NCI-H2227 treated with DMSO at 0.1 percent for 48 hours (cell line): ENCODE results near the gene NOM1.

Experiments used
- DNase-seq: peaks from one replicate; lab custom pipeline; 2025; lab: John Stamatoyannopoulos, UW

NOM1 gene

DNA sequence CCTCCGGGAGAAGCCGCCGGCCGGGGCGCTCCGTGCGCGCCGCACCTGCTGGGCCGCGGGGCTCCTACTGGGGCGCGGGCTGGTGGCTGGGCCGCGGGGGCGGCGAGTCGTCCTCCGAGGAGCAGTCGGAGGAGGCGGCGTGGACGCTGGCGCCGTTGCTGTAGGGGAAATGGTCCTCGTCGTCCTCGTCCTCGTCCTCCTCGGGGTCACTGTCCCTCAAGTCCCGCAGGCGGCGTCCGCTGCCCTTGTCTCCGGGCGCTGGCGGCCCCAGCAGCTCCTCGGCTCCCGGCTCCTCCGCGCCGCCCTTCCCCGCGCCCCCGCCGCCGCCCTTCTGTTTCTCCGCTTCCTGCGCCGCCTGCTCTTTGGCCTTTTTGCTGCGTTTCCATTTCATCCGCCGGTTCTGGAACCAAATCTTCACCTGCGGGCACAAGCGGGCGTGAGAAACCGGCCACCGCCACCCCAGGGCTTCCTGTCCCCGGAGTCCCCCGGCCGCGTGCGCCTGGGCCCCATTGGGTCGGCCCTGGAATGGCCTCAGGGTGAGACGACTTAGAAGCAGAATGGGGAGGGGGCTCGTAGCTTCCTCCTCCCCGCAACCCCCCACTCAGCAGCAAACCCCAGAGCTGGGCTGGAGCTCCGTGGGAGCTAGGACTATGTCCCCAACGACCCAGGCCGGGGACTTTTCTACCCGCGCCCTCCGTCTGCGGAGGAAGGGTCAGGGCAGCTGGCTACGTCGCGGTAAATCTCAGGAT lies 56.1 kb downstream of the NOM1 start:
- no peak for DNase-seq

DNA sequence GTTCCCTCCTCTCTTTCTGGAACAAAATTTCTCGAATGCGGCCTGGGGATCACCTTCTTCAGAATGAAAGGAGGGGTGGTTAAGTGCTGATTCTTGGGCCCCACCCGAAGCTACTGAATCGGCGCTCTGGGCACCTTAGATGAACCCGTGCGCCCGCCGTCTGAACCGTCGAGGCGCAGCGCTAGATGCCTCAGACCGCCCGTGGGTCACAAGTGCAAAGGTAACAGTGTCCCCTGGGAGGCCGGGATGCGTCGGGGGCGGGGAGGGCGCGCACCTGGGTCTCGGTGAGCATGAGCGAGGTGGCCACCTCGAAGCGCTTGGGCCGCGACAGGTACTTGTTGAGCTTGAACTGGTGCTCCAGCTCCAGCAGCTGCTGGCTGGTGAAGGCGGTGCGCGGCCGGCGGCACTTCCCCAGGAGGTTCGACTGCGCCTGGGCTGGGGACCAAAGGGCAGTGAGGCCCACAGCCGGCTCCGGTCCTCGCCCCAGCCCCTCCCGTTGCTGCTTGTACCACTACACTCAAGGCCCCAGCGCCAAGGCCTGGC lies 56.8 kb downstream of the NOM1 start:
- DNase-seq, result no peak

DNA sequence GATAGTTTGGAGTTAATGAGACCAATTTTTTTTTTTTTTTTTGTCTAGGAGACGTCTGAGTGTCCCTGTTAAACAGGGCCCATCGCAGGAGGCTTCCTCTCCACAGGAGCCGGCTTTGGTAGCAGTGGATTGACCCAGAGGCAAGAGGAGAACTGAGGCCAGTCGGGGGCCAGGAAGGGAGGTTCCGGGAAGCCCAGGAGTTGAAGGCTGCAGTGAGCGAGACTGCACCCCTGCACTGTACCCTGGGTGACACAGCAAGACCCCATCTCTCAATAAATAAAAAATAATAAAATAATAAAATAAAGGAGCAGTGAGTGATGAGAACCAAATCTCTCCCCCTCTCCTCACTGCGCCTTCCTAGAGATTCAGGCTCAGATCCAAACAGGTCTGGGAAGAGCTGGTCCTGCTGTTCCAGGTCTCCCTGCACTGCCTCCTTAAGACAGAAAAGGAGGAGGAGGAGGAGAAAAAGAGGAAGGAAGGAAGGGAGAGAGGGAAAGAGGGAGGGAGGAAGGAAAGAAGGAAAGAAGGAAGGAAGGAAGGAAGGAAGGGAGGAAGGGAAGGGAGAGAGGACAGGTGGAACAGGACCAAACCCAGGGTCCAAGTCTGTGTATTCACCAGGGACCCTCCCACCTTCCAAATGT lies 57.4 kb downstream of the NOM1 start:
- DNase-seq, result no peak

DNA sequence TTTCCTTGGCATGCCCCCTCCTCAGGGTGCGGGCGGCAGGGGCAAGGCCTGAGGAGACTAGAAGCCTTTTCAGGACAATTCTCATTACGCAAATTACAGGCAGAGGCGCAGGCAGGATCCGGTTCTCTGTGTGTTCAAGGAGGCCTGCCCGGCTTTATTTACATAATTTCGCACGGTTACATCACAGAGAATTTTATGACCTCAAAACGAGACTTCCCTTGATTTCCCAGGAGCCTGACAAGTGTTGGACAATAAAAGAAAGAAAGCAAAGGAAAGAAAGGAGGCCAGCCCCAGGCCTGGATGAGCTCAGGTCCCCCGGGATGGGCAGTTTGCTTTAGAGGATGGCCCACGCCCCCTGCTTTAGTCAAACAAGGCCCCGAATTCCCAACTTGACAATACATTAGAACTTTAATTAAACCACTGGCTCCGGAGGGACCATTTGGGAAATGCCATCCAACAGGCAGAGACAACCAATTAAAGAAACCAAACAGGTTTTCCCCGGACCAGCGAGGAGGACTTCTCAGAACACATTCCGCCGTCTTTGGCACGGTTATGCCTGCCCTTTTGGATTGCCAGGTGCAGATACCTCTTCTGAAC lies 58.1 kb downstream of the NOM1 start:
- no peak for DNase-seq

DNA sequence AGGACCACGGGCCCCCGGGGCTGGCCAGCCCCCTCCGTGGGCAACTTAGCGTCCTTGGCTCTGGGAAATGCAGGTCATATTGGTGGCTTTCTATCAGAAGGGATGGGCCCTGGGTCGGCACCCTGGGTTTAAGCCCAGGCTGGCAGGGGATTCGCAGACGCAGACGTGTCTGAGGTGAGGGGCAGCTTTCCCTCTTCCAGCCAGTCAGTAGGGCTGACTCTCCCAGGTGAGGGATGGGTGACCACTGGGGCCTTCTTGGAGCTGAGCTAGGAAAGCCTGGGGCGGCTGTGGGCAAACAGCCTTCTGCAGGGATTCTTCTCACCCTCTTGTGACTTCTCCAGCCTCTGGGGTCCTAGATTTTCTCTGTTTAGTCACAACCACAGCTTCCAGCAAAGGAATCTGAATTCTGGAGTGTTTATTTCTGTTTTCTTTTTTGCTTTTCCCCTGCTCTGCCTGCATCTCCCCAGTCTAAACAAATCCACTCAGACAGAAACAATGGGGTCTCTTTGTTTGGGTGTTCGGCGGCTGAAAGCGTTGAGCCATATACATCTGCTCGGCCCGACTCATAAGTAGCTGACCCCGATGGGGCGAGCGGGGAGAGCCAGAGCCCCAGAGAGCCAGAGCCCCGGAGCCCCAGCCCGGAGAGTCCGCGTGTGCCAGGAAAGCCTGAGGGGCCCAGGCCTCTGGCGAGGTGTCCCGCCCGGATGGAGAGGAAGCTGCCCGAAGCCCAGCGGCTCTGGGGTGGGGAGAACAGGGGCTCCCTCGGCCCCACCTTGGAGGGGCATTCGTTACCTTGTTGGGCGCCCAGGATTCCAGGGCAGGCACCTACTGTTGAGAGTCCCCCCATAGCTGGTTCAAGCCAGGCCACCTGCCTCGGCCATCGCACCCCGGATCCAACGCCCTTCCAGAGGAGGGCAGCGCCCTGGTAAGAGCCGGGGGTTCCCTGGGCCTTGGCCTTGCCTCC lies 59.0 kb downstream of the NOM1 start:
- no peak for DNase-seq

DNA sequence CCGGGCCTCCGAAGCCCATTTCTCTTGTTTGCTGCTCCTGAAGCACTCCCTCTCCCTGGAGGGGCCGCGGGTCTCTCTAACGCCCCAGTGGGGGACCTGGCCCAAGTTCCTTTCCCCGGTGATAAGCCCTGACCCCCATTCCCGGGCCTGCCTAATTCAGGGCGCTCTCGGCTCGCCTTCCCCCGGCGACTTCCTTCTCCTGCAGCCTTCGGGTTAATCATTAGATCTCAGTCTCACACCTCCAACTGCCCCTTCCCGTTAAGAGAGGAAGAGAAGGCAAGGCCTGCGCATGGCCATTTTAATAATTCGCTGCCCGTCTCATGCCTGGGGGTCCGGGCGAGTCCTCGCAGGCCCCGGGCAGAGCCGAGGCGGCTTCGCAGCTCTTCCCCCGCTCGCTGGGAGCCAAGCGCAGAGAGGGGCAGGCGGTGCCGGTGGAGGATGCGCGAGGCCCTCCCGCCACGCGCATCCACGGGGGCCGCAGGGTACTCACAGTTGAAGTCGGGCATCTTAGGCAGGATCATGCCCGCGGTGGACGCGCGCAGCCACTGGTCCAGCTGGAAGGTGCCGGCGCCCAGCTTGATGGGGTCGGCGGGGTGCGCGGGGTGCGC lies 59.8 kb downstream of the NOM1 start:
- DNase-seq, result no peak

DNA sequence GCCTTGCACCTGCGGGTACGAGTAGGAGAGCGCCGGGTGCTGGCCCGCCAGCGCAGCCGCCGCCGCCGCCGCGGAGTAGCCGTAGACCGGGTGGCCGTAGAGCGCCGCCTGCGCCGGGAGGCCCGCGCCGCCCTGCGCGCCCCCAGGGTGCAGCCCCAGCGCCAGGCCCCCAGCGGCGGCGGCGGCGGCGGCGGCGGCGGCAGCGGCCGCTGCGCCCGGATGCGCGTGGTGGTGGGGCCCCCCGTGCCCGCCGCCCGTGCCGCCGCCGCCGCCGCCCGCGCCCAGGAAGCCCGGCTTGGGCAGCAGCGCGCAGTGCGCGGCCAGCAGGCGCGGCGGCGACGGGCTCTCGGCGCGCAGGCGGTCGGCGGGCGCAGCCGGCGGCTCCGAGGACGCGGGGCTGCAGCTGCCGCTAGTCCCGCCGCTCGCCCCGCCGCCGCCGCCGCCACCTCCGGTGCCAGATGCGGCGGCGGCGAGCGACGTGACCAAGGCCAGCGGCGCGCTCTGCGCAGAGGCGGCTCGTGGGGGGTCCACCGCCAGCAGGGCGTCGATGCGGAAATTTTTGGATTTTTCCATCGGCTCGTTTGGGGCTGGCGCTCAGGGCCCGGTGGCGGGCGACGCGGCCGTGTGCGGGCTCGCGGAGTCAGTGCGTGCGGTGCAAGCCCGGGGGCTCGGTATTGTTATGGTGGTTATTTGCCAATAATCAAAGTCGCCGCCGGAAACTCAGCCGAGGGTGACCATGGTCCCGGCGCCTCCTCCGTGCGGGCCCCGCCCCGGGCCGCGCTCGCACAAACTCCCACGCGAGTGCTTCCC lies 60.5 kb downstream of the NOM1 start:
- DNase-seq, result no peak

DNA sequence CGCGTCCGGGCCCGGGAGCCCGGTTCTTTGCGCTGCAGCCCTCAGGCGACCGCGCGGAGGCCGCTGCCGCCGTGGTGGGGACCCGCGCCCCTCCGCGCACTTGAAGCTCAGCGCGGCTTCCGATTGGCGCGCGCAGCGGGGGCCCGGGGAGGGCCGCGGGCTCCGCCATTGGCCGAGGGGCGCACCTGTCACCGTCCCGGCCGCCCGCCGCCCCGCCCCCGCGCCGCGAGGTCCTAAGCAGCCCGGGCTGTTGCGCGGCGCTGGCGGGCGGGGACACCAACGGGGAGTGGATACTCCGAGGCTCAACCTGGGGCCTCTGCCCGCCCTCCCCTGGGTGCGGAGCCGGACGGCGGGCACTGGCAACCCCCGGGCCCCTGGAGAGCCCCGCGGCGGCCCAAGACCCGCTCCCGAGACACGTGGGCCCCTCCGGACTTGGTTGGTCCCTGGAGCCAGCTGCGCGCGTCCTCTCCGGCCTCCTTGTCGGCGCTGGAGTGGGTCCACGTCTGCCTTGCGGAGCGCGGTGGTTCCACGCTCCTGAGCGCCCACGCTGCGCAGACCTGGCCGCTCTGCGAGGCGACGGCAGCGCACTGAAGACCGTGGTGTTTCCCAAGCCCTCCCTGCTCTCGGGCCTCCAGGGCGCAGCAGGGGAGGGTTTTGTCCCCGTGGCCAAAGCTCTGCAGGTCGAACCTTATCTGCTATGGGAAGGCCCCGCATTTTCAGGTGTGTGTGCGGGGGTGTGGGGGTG lies 61.2 kb downstream of the NOM1 start, which contains the start of gene MNX1:
Gene MNX1, minus strand, starts transcription at position 76 of the 745 bp plus-strand sequence. CDS start 313 bp downstream, outside the sequence.
- no peak for DNase-seq

DNA sequence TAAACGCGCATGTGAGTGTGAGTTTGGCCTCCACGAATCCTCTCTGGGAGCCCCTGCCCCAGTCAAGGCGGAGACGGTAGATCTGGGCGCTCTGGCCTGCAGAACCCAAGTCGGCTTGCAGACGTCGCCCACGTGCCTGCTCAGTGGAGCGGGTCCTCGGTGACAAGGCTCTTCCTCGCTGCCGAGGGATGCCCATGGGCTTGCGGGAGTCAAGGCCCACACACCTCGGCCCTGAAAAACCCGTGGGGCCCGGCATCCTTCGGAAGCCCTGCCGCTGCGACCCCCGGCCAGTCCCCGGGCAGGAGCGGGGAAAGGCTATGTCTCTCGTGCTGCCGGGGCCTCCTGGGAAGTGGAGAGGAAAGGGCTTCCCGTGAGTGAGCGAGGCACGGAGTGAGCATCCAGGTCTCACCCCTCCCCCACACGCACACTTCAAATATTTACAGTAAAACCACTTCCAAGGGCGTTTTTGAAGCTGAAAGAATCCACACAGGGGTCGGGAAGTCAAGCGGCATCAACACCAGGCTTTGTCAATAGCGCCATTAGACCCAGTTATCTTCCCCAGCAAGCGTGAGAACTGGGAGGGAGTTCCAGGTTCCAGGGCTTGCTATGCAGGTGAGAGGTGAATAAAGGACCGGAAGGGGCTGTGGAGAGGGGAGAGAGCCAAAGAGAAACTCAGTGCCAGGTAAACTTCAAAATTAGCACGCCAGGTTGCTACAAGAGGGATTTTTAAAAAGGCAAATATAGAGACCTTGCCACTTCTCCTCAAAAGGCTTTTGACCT lies 62.0 kb downstream of the NOM1 start:
- DNase-seq, result no peak

DNA sequence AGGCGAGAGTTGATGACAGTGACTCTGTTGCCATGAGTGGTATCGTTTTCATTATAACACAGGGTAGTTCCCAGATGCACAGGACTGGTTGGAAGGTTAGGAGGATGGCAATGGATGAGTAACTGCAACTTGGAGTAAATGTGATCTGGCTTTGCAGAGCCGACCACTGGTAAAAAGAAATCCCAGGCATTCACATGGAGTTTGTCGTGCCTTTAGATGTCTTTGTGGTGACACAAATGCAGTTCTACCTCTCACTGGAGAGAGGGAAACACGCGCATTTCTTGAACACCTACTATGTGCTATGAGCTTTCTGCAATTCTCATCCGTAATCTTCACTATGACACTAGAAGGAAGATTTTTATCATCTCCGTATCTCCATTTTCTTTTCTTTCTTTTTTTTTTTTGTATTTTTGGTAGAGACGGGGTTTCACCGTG lies 62.6 kb downstream of the NOM1 start:
- DNase-seq, result no peak

DNA sequence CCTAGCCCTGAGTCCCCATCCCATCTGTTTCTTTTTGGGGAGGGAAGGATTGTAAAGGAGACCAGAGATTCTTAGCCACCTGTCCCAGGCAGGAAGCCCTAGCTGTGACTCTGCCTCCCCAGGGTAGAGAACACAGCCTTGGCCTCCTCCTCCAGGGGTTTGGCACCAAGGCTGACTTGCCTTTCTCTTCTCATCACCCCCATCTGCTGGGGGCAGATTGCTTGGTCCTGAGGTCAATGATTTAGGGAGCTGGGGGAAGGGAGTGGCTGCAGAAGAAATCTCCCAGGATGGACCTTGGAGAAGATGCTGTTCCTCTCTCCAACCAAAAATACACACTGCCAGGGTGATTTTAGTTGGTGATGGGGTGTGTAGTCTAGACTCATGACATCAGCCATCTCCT lies 63.6 kb downstream of the NOM1 start:
- no peak for DNase-seq

DNA sequence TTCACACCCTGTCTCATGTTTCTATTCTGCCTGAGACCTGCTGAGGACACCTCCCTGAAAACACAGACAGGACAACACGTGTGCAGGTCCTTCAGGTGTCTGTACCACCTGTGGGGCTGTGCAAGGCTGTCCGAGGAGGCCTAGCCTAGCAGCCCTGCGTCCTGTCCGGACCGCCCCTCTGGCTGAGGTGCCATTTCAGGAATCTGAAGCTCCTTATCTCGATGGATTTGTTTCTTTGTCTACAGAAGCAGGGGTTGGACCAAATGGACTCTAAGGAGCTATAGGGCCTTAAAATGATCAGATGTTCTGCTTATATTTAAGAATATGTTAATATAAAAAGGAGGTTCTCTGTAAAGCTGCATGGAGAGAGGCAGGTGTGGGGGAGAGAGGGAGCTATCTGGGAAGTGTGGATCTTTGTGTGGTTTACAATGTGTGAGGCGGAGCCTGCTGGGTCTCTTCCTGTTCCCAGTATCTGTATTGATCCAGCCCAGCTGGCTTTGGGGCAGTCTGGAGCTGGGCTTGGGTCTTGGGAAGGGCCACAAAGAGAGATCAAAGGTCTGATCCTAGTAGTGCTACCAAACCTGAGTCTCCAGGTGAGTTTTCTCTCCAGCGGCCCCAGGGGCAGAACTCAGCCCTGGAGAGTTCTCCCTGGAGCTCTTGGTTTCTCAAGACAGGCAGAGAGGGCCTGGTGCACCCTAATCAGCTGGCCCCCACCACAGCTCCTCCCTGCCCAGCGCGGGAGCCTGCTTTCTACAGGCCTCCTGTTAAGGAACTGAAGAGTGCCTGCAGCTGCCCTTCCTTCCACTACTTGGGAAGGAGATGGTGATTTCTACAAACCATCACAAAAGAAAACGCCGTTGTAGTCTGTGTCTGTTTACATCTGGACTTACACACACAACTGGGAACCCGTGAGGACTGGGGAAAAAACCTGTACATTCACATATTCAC lies 64.4 kb downstream of the NOM1 start:
- no peak for DNase-seq

DNA sequence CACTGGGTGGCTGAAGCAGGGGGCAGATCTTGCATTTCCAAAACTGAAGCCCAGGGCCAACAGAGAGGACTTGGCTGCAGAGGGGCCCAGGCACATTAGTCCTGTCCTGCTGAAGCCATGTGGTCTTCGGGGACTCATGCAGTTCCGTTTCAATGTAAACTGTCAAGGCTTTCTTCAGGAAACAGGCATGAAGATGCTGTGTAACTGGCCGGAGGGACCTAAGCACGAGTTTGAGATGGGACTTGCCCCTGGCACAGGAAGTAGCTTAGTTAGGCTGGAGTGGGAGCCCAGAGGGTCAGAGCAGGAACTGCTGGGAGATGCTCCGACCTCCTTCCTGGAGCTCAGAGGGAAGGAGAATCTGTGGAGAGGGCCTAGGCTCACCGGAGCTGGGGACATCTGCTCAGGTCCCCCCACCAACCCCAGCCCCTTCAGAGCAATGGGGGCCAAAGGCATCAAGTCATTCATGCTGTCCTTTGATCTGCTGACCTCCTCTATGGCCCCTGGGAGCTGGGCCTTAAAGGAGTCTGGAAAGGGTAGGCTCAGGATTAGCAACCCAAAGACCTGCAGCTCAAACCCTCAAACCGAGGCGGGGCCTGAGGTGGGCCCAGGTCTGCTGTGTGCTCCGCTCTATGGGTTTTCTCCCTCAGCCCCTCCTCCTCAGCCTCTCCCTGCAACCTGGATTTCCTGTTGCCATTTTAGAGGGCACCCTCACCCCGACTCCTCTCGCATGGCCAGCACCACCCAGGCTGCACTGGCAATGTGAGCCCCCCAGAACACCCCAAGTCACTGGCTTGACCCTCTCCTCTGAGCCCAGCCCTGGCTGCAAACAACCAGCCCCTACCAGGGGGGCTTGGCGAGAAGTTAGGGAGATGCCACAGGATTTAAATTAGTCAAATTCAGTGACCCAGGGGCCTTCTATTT lies 65.4 kb downstream of the NOM1 start:
- no peak for DNase-seq

DNA sequence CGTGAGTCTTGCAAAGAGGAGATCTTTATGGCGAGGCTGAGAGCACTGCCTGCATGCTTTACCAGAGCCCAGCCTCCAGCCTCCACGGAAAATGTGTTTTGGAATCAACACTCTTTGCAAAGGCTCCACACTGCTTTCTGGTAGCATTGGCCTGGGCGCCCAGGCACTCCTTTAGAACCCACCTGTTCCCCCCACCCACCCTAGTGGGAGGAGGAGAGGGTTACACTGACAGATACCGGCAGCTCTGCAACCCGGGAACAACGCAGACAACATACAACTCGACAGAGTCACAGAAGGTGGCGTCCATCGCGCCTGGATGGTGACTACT lies 66.5 kb downstream of the NOM1 start:
- no peak for DNase-seq

DNA sequence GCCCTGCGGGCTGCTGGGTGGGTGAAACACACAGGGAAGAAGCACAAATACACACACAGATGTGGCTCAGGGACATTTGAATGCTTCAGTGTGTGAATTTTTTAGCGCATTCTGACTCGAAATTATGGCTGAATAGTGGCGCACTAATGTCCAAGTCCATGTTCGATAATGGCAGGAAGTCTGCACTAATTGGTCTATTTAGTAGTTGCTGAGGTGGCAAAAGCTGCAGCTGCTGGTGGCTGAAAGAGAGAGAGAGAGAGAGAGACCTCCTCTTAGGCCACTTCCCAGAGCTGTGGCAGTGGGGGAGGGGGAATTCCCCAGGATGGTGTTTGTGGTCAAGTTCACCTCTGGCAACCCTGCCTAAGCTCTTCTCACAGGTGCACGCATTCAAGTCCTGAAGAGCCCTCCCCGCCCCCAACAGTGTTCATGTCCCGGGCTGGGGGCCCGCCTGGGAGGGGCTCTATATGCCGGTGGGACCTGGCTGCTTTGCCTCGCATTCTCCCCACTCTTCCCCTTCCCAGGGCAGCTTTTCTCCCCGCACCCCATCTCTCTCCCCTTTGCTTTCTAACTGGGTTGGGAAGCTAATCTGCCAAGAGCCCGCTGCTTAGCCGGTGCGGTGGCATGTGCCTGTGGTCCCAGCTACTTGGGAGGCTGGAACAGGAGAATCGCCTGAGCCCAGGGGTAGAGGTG lies 67.0 kb downstream of the NOM1 start:
- no peak for DNase-seq

DNA sequence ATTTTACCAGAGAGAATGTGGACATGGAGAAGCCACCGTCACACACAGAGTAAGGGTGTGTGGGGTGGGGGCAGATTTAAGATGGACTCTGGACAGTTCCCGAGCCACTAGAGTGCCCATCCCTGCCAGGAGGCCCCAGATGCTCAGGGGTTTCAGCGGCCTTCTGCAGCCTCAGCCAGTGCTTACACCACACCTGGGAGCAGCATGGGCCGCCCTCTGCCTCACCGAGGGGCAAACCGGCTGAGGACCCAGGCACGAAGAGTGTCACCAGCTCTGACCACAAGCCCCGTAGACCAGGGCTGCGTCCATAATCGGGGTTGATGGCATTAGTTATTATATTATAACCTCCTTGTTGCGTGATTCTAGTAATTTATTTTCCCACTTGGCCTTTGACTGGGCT lies 67.6 kb downstream of the NOM1 start:
- no peak for DNase-seq
